Smooth muscle cell (in vitro differentiated cells): ENCODE measurements around the gene DHRS1. TPM values are rescaled to one million over a fixed set of nuclear protein-coding genes. Genes with fewer than 3 reads are reported as not detected.

ENCODE experiments used
- DNase-seq: peaks from one replicate; lab custom pipeline; 2025; ENCODE audit not compliant: unreplicated experiment; lab: John Stamatoyannopoulos, UW
- H2AFZ ChIP-seq: fragments of 200-600 bp; sonication (generic); 2 replicates; pipeline ENCODE4 v1.6.0; 2016; ENCODE audit warnings: antibody characterized with exemption, low read depth, mild to moderate bottlenecking
- H3F3A ChIP-seq: fragments of 200-600 bp; sonication (generic); 2 replicates; pipeline ENCODE4 v1.6.0; 2017; ENCODE audit warnings: antibody characterized with exemption, low read depth
- H3K27ac ChIP-seq: fragments of 200-600 bp; sonication (generic); 2 replicates; pipeline ENCODE4 v1.5.1; 2016; ENCODE audit warnings: low read depth, mild to moderate bottlenecking
- H3K27me3 ChIP-seq: fragments of 200-600 bp; sonication (generic); 2 replicates; pipeline ENCODE4 v1.6.1; 2016; ENCODE audit warnings: low read depth, mild to moderate bottlenecking
- H3K36me3 ChIP-seq: fragments of 200-600 bp; sonication (generic); 2 replicates; pipeline ENCODE4 v1.5.1; 2016; ENCODE audit warnings: low read depth
- H3K4me1 ChIP-seq: fragments of 200-600 bp; sonication (generic); 2 replicates; pipeline ENCODE4 v1.5.1; 2016; ENCODE audit warnings: low read depth
- H3K4me2 ChIP-seq: fragments of 200-600 bp; sonication (generic); 2 replicates; pipeline ENCODE4 v1.6.0; 2016; ENCODE audit warnings: mild to moderate bottlenecking
- H3K4me3 ChIP-seq: fragments of 200-600 bp; sonication (generic); 2 replicates; pipeline ENCODE4 v1.5.1; 2016; ENCODE audit warnings: mild to moderate bottlenecking
- H3K79me2 ChIP-seq: fragments of 200-600 bp; sonication (generic); 2 replicates; pipeline ENCODE4 v1.6.0; 2016; ENCODE audit warnings: low read depth, mild to moderate bottlenecking
- H3K9ac ChIP-seq: fragments of 200-600 bp; sonication (generic); 2 replicates; pipeline ENCODE4 v1.6.0; 2016; ENCODE audit warnings: low read depth
- H3K9me3 ChIP-seq: fragments of 200-600 bp; sonication (generic); replicated peaks from 2 replicates; pipeline ENCODE4 v1.5.1; 2016; ENCODE audit warnings: low read depth
- H4K20me1 ChIP-seq: fragments of 200-600 bp; sonication (generic); 2 replicates; pipeline ENCODE4 v1.6.0; 2016; ENCODE audit warnings: low read depth
- WGBS: methylation state at CpG from one replicate; pipeline ENCODE4 v1.1.7; 2016; ENCODE audit warnings: low lambda C conversion rate; 5-methylcytosine and 5-hydroxymethylcytosine counted together
- polyA plus RNA-seq: library from polyadenylated mRNA; unstranded; fragments of >200 nt; fragmentation: Nextera tagmentation; extraction: Ambion mirVana; gene quantifications from 2 replicates; pipeline ENCODE4 v1.2.1, GENCODE V29; 2016
- total RNA-seq: library from RNA; depleted of rRNA; stranded (reverse); fragments of >200 nt; gene quantifications from 2 replicates; pipeline ENCODE4 v1.2.3, GENCODE V29; 2014
- TF ChIP-seq, protein P1 (sequence below): fragments of 200-600 bp; sonication (generic); IDR thresholded peaks from 2 replicates; pipeline ENCODE4 v1.5.1; 2017; ENCODE audit warnings: borderline replicate concordance, mild to moderate bottlenecking, antibody characterized with exemption; ENCODE audit not compliant: insufficient read depth, poor library complexity, severe bottlenecking

Gene DHRS1
- total and polyA plus RNA-seq, 2 experiments from 2014 or later = 22.5 to 25.2 TPM

DNA sequence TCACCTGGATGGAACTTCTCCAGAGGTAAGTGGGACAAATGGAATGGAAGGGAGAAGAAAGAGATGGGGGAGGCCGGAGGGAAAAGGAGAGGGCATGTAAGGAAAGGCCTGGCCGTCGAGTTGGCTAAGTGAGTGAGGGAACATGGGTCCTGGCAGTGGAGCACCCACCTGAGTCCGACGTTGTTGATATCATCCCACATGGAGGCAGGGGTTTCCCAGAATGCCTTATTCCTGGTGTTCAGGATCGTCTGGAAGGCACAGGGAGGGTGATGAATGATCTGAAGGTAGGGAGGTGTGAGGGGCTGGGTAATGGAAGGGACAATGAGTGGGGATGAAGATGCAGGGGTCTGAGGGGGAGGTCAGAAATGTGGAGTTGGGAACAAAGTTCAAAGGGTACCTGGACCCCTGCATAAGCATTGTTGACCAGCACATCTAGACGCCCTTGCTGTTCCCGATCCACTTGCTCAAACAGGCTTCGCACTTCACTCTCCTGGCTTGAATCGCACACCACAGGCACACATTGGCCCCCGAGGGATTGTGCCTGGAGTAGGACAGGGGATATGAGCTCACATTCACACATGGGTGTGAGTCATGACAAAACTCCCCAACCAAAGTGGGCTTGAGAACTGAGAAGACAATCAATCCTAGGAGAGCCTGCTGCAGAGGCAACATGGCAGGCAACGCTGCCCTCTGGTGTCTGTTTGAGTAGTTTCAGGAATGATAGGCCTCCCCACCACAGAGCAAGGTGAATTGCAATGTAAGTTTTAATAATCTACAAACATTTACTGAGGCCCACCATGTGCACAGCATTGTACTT lies 3.0 kb downstream of the DHRS1 start:
- peak overlapping the region; percentile 65 for H3K27ac ChIP-seq
- no peak overlapping the region for H2AFZ ChIP-seq
- no peaks in the 10 kb centered on the region for H3K9me3 ChIP-seq
- no peak overlapping the region for H3K4me2 ChIP-seq
- no peaks in the 10 kb centered on the region for H3K36me3 ChIP-seq
- H3K4me3 ChIP-seq = no peak overlapping the region
- TF ChIP-seq, protein P1, sequence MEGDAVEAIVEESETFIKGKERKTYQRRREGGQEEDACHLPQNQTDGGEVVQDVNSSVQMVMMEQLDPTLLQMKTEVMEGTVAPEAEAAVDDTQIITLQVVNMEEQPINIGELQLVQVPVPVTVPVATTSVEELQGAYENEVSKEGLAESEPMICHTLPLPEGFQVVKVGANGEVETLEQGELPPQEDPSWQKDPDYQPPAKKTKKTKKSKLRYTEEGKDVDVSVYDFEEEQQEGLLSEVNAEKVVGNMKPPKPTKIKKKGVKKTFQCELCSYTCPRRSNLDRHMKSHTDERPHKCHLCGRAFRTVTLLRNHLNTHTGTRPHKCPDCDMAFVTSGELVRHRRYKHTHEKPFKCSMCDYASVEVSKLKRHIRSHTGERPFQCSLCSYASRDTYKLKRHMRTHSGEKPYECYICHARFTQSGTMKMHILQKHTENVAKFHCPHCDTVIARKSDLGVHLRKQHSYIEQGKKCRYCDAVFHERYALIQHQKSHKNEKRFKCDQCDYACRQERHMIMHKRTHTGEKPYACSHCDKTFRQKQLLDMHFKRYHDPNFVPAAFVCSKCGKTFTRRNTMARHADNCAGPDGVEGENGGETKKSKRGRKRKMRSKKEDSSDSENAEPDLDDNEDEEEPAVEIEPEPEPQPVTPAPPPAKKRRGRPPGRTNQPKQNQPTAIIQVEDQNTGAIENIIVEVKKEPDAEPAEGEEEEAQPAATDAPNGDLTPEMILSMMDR = peak; percentile 63
- H3K27me3 ChIP-seq = no peaks in the 10 kb centered on the region
- H4K20me1 ChIP-seq = no peaks in the 10 kb centered on the region
- peaks cover 7% of the 10 kb centered on the region for H3F3A ChIP-seq
- H3K4me1 ChIP-seq = peaks cover 13% of the 10 kb centered on the region
- H3K9ac ChIP-seq = peak overlapping the region; percentile 42
- peak; percentile 9 for DNase-seq
- H3K79me2 ChIP-seq = peaks cover 16% of the 10 kb centered on the region
- WGBS = 68% methylated on average over 12 of the region's 12 CpGs

DNA sequence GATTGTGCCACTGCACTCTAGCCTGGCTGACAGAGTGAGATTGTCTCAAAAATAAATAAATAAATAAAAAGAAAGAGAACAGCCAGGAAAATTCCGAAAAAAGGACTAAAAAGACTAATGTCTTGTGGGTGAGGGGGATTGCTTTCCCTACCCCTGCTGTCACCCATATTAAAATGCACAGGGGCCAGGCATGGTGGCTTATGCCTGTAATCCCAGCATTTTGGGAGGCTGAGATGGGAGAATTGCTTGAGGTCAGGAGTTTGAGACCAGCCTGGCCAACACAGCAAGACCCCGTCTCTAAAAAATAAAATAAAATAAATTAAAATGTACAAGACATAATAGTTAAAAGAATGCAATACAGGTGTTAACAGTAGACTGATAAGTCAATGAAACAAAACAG lies 6.1 kb downstream of the DHRS1 start:
- TF ChIP-seq, protein P1 = no peak
- no peak overlapping the region for H3K4me2 ChIP-seq
- no peaks in the 10 kb centered on the region for H3K36me3 ChIP-seq
- 94% methylated on average over 2 of the region's 2 CpGs for WGBS
- no peaks in the 10 kb centered on the region for H3K27me3 ChIP-seq
- peaks cover 3% of the 10 kb centered on the region for H3K4me1 ChIP-seq
- no peaks in the 10 kb centered on the region for H4K20me1 ChIP-seq
- H3K79me2 ChIP-seq = peaks cover 1% of the 10 kb centered on the region
- no peak for DNase-seq
- no peak overlapping the region for H2AFZ ChIP-seq
- H3K27ac ChIP-seq = no peak overlapping the region
- no peak overlapping the region for H3K4me3 ChIP-seq
- H3F3A ChIP-seq = peaks cover 7% of the 10 kb centered on the region
- no peaks in the 10 kb centered on the region for H3K9me3 ChIP-seq
- no peak overlapping the region for H3K9ac ChIP-seq

DNA sequence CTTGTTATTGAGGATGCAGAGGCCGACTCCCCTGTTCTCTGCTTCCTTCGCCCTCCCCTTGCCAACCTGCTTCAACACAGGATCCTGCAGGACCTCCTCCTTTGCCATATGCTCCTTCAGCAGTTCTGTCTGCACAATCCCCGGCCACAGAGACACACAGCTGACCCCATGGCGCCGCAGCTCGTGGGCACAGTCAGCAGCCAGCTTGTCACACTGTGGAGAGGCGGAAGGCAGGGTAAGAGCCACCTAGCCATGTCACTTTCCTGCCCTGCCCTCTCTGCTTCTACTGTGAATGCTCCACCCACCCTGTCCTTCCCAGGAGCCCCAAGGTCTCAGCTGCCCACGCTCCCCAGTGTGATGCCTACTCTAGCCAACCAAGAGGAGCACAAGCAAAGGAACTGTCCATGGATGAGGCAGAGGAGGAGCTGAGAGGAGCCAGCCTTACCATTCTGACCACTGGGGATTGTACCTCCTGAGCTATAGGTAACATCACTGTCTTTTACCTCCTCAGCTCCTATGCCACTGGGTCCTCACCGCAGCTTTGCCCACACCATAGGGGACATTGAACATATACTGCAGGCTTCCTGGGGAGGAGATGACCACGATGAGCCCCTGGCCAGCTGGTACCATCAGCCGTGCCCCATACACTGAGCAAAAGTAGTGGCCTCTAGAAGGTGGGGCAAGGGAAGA lies 7.3 kb downstream of the DHRS1 start:
- Histone ChIP-seq H3K9ac (no peak overlapping the region), H3F3A (peaks cover 3% of the 10 kb centered on the region), H3K4me2 (no peak overlapping the region), H3K9me3 (no peaks in the 10 kb centered on the region), H3K36me3 (no peaks in the 10 kb centered on the region), H3K4me1 (peaks cover 2% of the 10 kb centered on the region), H3K79me2 (no peaks in the 10 kb centered on the region), H3K27ac (no peak overlapping the region), H3K4me3 (no peak overlapping the region), H3K27me3 (no peaks in the 10 kb centered on the region), H2AFZ (no peak overlapping the region), H4K20me1 (no peaks in the 10 kb centered on the region)
- TF ChIP-seq, protein P1 = no peak
- over 99% methylated on average over 11 of the region's 11 CpGs for WGBS
- no peak for DNase-seq
